Head of caudate nucleus (tissue), 42 donors: ENCODE results near the gene TMEM196.

Experiments used
- DNase-seq, 42 donors: peaks; one replicate each; pipeline versions ENCODE4 v3.0.0 to v3.0.0-alpha.2; 2020 to 2021; ENCODE audit warnings: mixed read lengths in 7 of 42
- intact Hi-C: fragments of 100-400 bp; cut with DNase I; formaldehyde crosslinking; loops from one replicate; pipeline ENCODE4 v1.15.0; 2022

TMEM196 gene

GRCh38 chr7:19772841-19773760, at the start of gene TMEM196:
Gene TMEM196, minus strand, starts transcription at chr7:19773617. Its CDS starts 921 bp downstream, at chr7:19772696.
- peak in 39 of 42 donors; percentile 23 to 74 (median 46) for DNase-seq
- intact Hi-C loops: no loop called here

GRCh38 chr7:19816128-19816527, 42.7 kb upstream of the TMEM196 start:
- intact Hi-C loops: no loop called here
- peak in 8 of 42 donors; percentile 11 to 60 (median 18) for DNase-seq

- intact Hi-C loops: no loop called here
- DNase-seq: no peak
Observed at GRCh38 chr7:19815546-19815945, 42.1 kb upstream of the TMEM196 start.

- DNase-seq: no peak
- intact Hi-C loops: no loop called here
Observed at GRCh38 chr7:19814776-19815175, 41.4 kb upstream of the TMEM196 start.

GRCh38 chr7:19811386-19811785, 38.0 kb upstream of the TMEM196 start:
- intact Hi-C loops: no loop called here
- DNase-seq: no peak

GRCh38 chr7:19798986-19799385, 25.6 kb upstream of the TMEM196 start:
- intact Hi-C loops: no loop called here
- no peak for DNase-seq

- DNase-seq: no peak
- intact Hi-C loops: no loop called here
Observed at GRCh38 chr7:19783541-19783940, 10.1 kb upstream of the TMEM196 start.

GRCh38 chr7:19776981-19777380, 3.6 kb upstream of the TMEM196 start:
- intact Hi-C loops: no loop called here
- DNase-seq: no peak

- peak in 4 of 42 donors; percentile 5 to 40 (median 26) for DNase-seq
- intact Hi-C loops: no loop called here
Observed at GRCh38 chr7:19775578-19775977, 2.2 kb upstream of the TMEM196 start.

- peak in 15 of 42 donors; percentile 5 to 45 (median 14) for DNase-seq
Observed at GRCh38 chr7:19772306-19772705, 1.1 kb downstream of the TMEM196 start.

GRCh38 chr7:19762631-19763030, 10.8 kb downstream of the TMEM196 start:
- intact Hi-C loops: no loop called here
- no peak for DNase-seq

More at GRCh38 chr7:19772306-19772705, 1.1 kb downstream of the TMEM196 start:
- intact Hi-C loops: no loop called here

GRCh38 chr7:19754521-19755116, 18.8 kb downstream of the TMEM196 start:
- DNase-seq: no peak
- intact Hi-C loops: no loop called here

- intact Hi-C loops: no loop called here
Observed at GRCh38 chr7:19752020-19752419, 21.4 kb downstream of the TMEM196 start.

GRCh38 chr7:19749658-19750057, 23.8 kb downstream of the TMEM196 start:
- intact Hi-C loops: no loop called here

More at GRCh38 chr7:19752020-19752419, 21.4 kb downstream of the TMEM196 start:
- DNase-seq: no peak

GRCh38 chr7:19747740-19748339, 25.6 kb downstream of the TMEM196 start:
- intact Hi-C loops: no loop called here
- peak in 4 of 42 donors; percentile 7 to 39 (median 22) for DNase-seq

More at GRCh38 chr7:19749658-19750057, 23.8 kb downstream of the TMEM196 start:
- peak in 5 of 42 donors; percentile 9 to 50 (median 27) for DNase-seq

- DNase-seq: no peak
- intact Hi-C loops: no loop called here
Observed at GRCh38 chr7:19744075-19744474, 29.3 kb downstream of the TMEM196 start.

- intact Hi-C loops: no loop called here
- no peak for DNase-seq
Observed at GRCh38 chr7:19728716-19729115, 44.7 kb downstream of the TMEM196 start.

GRCh38 chr7:19725770-19726169, 47.6 kb downstream of the TMEM196 start:
- intact Hi-C loops: no loop called here
- DNase-seq: no peak

- intact Hi-C loops: no loop called here
Observed at GRCh38 chr7:19715499-19715898, 57.9 kb downstream of the TMEM196 start.

GRCh38 chr7:19713676-19714075, 59.7 kb downstream of the TMEM196 start:
- intact Hi-C loops: loop anchor here (5.0 kb wide), 1 partner anchor 884 kb away; no protein-coding TSS in a partner anchor
- peak in 30 of 42 donors; percentile 3 to 81 (median 42) for DNase-seq

More at GRCh38 chr7:19715499-19715898, 57.9 kb downstream of the TMEM196 start:
- no peak for DNase-seq
